Effector memory CD4-positive, alpha-beta T cell (primary cell): ENCODE measurements around the gene SMAD3.
A peak's percentile ranks its signal among the peaks of the same experiment; 100 is the strongest.

Source experiments
- DNase-seq, 3 donors: peaks; one replicate each; pipeline ENCODE4 v3.0.0-alpha.2; 2020
- H3K27ac ChIP-seq: 2 replicates; pipeline ENCODE4 v1.7.0; 2013; ENCODE audit warnings: mild to moderate bottlenecking, low read length, moderate library complexity; ENCODE audit not compliant: insufficient read depth, poor library complexity, severe bottlenecking
- H3K27me3 ChIP-seq: replicated peaks from 2 replicates; pipeline ENCODE4 v1.7.0; 2013; ENCODE audit warnings: mild to moderate bottlenecking, low read length; ENCODE audit not compliant: insufficient read depth, control insufficient read depth, poor library complexity, severe bottlenecking
- H3K36me3 ChIP-seq: 2 replicates; pipeline ENCODE4 v1.7.0; 2013; ENCODE audit warnings: mild to moderate bottlenecking, low read length, moderate library complexity; ENCODE audit not compliant: control insufficient read depth, insufficient read depth
- H3K4me1 ChIP-seq: 2 replicates; pipeline ENCODE4 v1.7.0; 2013; ENCODE audit warnings: low read length, mild to moderate bottlenecking; ENCODE audit not compliant: control insufficient read depth, insufficient read depth, poor library complexity, severe bottlenecking
- H3K4me3 ChIP-seq: 2 replicates; pipeline ENCODE4 v1.7.0; 2013; ENCODE audit warnings: low read length, low read depth, mild to moderate bottlenecking; ENCODE audit not compliant: insufficient read depth, poor library complexity, severe bottlenecking
- H3K9me3 ChIP-seq: 2 replicates; pipeline ENCODE4 v1.7.0; 2013; ENCODE audit warnings: mild to moderate bottlenecking, low read length, moderate library complexity; ENCODE audit not compliant: control insufficient read depth

Gene SMAD3

GRCh38 chr15:67048281-67049279 lies 16.8 kb upstream of the SMAD3 start:
- DNase-seq, result no peak
- H3K27ac ChIP-seq, result no peak overlapping the region

GRCh38 chr15:67049351-67050044 lies 15.9 kb upstream of the SMAD3 start:
- no peaks in the 10 kb centered on the region for H3K4me1 ChIP-seq
- no peaks in the 10 kb centered on the region for H3K36me3 ChIP-seq
- H3K27me3 ChIP-seq, result no peaks in the 10 kb centered on the region
- H3K27ac ChIP-seq, result no peak overlapping the region
- H3K9me3 ChIP-seq, result no peaks in the 10 kb centered on the region
- DNase-seq, result no peak
- no peak overlapping the region for H3K4me3 ChIP-seq

More at GRCh38 chr15:67048281-67049279, 16.8 kb upstream of the SMAD3 start:
- Histone ChIP-seq H3K36me3 (no peaks in the 10 kb centered on the region), H3K27me3 (no peaks in the 10 kb centered on the region), H3K9me3 (no peaks in the 10 kb centered on the region), H3K4me3 (no peak overlapping the region), H3K4me1 (no peaks in the 10 kb centered on the region)

- no peak for DNase-seq
- no peaks in the 10 kb centered on the region for H3K27me3 ChIP-seq
- H3K27ac ChIP-seq, result no peak overlapping the region
- H3K36me3 ChIP-seq, result no peaks in the 10 kb centered on the region
- no peak overlapping the region for H3K4me3 ChIP-seq
- no peaks in the 10 kb centered on the region for H3K9me3 ChIP-seq
- no peaks in the 10 kb centered on the region for H3K4me1 ChIP-seq
Measured at GRCh38 chr15:67050062-67050461, 15.3 kb upstream of the SMAD3 start.

GRCh38 chr15:67050522-67051087 lies 14.8 kb upstream of the SMAD3 start:
- Histone ChIP-seq H3K4me3 (no peak overlapping the region), H3K4me1 (no peaks in the 10 kb centered on the region), H3K27ac (no peak overlapping the region), H3K27me3 (no peaks in the 10 kb centered on the region), H3K9me3 (no peaks in the 10 kb centered on the region), H3K36me3 (no peaks in the 10 kb centered on the region)
- DNase-seq, result no peak

GRCh38 chr15:67051088-67052045 lies 14.0 kb upstream of the SMAD3 start:
- DNase-seq, result no peak
- H3K27me3 ChIP-seq, result no peaks in the 10 kb centered on the region
- H3K4me1 ChIP-seq, result no peaks in the 10 kb centered on the region
- no peak overlapping the region for H3K27ac ChIP-seq
- no peaks in the 10 kb centered on the region for H3K36me3 ChIP-seq
- no peak overlapping the region for H3K4me3 ChIP-seq
- no peaks in the 10 kb centered on the region for H3K9me3 ChIP-seq

GRCh38 chr15:67054676-67055075 lies 10.7 kb upstream of the SMAD3 start:
- H3K4me3 ChIP-seq, result no peak overlapping the region
- no peaks in the 10 kb centered on the region for H3K9me3 ChIP-seq

GRCh38 chr15:67059127-67059553 lies 6.3 kb upstream of the SMAD3 start:
- Histone ChIP-seq H3K9me3 (no peaks in the 10 kb centered on the region), H3K36me3 (no peaks in the 10 kb centered on the region), H3K4me1 (no peaks in the 10 kb centered on the region), H3K27me3 (no peaks in the 10 kb centered on the region), H3K4me3 (no peak overlapping the region), H3K27ac (no peak overlapping the region)
- no peak for DNase-seq

More at GRCh38 chr15:67054676-67055075, 10.7 kb upstream of the SMAD3 start:
- H3K4me1 ChIP-seq, result no peaks in the 10 kb centered on the region
- H3K27me3 ChIP-seq, result no peaks in the 10 kb centered on the region
- no peak overlapping the region for H3K27ac ChIP-seq
- H3K36me3 ChIP-seq, result no peaks in the 10 kb centered on the region
- no peak for DNase-seq

- peaks cover 8% of the 10 kb centered on the region for H3K4me1 ChIP-seq
- H3K4me3 ChIP-seq, result no peak overlapping the region
- no peak overlapping the region for H3K27ac ChIP-seq
- no peak for DNase-seq
- no peaks in the 10 kb centered on the region for H3K9me3 ChIP-seq
- no peaks in the 10 kb centered on the region for H3K27me3 ChIP-seq
- H3K36me3 ChIP-seq, result no peaks in the 10 kb centered on the region
Measured at GRCh38 chr15:67061811-67062368, 3.5 kb upstream of the SMAD3 start.

GRCh38 chr15:67062369-67062985 lies 2.9 kb upstream of the SMAD3 start:
- Histone ChIP-seq H3K36me3 (no peaks in the 10 kb centered on the region), H3K27me3 (no peaks in the 10 kb centered on the region), H3K4me1 (peaks cover 11% of the 10 kb centered on the region), H3K27ac (peak overlapping the region; percentile 12), H3K4me3 (no peak overlapping the region), H3K9me3 (no peaks in the 10 kb centered on the region)
- DNase-seq, result no peak
